Measurements from ENCODE around the gene APOC4.
A peak's percentile ranks its signal among the peaks of the same experiment; 100 is the strongest.

The APOC4 gene, protein sequence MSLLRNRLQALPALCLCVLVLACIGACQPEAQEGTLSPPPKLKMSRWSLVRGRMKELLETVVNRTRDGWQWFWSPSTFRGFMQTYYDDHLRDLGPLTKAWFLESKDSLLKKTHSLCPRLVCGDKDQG

DNA sequence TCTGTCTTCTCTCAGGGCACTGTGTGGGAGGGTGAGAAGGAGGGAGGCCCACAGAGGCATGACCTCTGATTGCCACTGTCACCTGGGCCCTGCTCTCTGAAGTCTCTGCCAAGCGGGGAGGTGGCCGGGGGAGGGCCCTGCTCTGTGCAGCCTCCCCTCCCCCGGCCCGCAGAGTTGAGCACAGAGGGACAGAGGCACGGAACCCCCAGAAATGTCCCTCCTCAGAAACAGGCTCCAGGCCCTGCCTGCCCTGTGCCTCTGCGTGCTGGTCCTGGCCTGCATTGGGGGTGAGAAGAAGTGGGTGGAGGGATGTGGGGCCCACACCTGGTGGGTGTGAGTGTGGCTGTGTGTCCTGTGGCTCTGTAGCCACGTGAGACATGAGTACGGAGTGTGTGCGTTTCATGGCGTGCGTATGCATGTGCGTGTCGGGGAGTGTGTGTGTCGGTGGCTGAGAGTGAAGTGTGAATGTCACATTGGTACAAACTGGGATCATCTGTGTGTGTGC is at the start of gene APOC4:
TSS of gene APOC4 (plus strand) at position 171 of the 505 bp plus-strand sequence. CDS start at position 212, 41 bp downstream.
- H3K9me3 Mint-ChIP-seq = no peaks in the 10 kb centered on the region
- no peak within 1 kb of the TSS for H3K4me3 Mint-ChIP-seq
- H3K36me3 Mint-ChIP-seq = no peaks in the 10 kb centered on the region

DNA sequence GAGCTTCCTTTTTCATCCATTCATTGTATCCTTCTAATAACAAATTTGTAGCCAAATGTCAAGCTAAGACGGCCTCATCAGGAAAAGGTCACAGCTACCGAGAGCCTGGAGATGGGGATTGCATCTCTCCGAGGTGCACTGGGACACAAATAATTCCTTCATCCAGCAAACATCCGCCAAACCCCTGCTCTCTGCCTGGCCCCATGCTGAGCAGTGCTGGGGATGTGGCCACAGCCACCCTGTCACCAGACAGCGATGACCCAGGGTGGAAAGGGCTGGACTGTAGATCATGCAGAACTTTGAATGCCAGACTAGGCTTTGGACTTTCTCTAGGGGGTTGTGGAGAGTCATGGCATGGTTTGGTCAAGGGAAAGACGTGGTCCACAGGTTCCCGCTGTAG is 49.1 kb upstream of the APOC4 start:
- H3K4me1 Mint-ChIP-seq = peaks cover 33% of the 10 kb centered on the region
- no peak for DNase-seq (ENCODE audit: low spot score in 2 of 2)
- peak overlapping the region; percentile 85 for H3K4me3 Mint-ChIP-seq
- H3K27ac Mint-ChIP-seq = no peak overlapping the region
- H3K36me3 Mint-ChIP-seq = peaks cover 24% of the 10 kb centered on the region
- no peaks in the 10 kb centered on the region for H3K27me3 Mint-ChIP-seq
- ATAC-seq (ENCODE audit: low read depth) = no peak
- no peaks in the 10 kb centered on the region for H3K9me3 Mint-ChIP-seq

More for the DNA sequence above, at the start of gene APOC4:
- Mint-ChIP-seq H3K27ac (no peak within 1 kb of the TSS), H3K4me1 (peaks cover 14% of the 10 kb centered on the region), H3K27me3 (no peaks in the 10 kb centered on the region)
- no peak for DNase-seq (ENCODE audit: low spot score in 2 of 2)
- no peak for ATAC-seq (ENCODE audit: low read depth)

DNA sequence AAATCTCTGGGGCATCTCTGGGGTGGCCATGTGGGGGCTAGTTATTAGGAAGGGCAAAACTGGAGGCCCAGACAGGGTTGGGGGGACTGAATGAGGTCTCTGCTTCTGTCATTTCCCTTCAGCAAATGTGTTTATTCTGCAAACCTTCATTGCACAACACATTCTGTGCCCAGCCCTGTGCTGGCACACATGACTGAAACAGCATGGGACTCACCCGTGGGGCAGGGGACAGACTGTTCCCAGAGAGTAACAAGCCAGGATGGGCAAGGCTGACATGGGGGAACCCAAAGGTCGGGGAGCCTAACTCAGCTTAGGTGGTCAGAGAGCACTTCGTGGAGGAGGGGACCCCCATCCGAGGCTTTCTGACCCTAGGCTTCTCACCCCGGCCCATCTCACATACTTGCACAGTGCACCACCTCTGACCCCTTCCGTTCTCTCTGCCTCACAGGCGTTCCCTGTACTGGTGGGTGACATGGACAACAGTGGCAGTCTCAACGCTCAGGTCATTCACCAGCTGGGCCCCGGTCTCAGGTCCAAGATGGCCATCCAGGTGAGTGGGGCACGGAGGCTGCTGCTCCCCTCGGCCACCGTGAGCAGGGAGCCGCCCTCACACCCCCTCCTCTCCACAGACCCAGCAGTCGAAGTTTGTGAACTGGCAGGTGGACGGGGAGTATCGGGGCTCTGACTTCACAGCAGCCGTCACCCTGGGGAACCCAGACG is 48.5 kb upstream of the APOC4 start:
- Mint-ChIP-seq H3K9me3 (no peaks in the 10 kb centered on the region), H3K27ac (no peak overlapping the region), H3K4me3 (no peak overlapping the region), H3K27me3 (no peaks in the 10 kb centered on the region), H3K4me1 (peaks cover 33% of the 10 kb centered on the region), H3K36me3 (peaks cover 24% of the 10 kb centered on the region)
- DNase-seq (ENCODE audit: low spot score in 2 of 2) (no peak), ATAC-seq (ENCODE audit: low read depth) (no peak)

DNA sequence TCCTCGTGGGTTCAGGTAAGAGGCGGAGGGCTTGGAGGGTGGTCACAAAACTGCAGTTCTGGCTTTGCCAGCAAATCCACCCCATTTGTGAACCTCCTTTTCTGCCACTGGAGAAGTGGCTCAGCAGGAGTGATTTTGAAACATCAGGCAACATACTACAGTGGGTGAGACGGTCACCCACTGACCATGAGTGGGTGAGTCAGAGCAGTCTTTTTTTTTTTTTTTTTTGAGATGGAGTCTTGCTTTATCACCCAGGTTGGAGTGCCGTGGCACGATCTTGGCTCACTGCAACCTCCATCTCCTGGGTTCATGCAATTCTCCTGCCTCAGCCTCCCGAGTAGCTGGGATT is 48.0 kb upstream of the APOC4 start:
- no peak overlapping the region for H3K4me3 Mint-ChIP-seq
- peaks cover 32% of the 10 kb centered on the region for H3K4me1 Mint-ChIP-seq
- H3K9me3 Mint-ChIP-seq = no peaks in the 10 kb centered on the region
- DNase-seq (ENCODE audit: low spot score in 2 of 2) (no peak), ATAC-seq (ENCODE audit: low read depth) (no peak)
- no peaks in the 10 kb centered on the region for H3K27me3 Mint-ChIP-seq
- no peak overlapping the region for H3K27ac Mint-ChIP-seq
- H3K36me3 Mint-ChIP-seq = peaks cover 24% of the 10 kb centered on the region

DNA sequence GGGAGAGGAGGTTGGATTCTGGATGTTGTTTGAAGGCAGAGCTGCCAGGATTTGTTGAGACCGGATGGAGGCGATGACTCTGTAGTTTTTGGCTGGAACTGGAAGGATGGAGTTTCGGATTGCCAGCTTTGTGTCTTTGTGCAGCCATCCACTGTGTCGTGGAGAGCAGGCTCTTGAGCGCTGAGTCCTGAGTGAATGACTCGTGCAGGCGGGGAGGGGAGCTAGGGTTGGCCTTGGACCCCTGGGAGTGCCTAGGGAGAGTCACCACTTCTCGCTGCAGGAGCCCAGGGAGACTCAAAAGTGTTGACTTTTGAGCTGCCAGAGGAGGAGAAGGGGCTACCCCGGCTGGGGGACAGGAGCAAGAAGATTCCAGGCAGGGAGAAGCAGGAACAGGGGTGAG is 47.1 kb upstream of the APOC4 start:
- H3K27me3 Mint-ChIP-seq = no peaks in the 10 kb centered on the region
- H3K4me1 Mint-ChIP-seq = peaks cover 30% of the 10 kb centered on the region
- H3K36me3 Mint-ChIP-seq = peaks cover 27% of the 10 kb centered on the region
- no peak for ATAC-seq (ENCODE audit: low read depth)
- no peaks in the 10 kb centered on the region for H3K9me3 Mint-ChIP-seq
- no peak for DNase-seq (ENCODE audit: low spot score in 2 of 2)
- H3K4me3 Mint-ChIP-seq = no peak overlapping the region
- no peak overlapping the region for H3K27ac Mint-ChIP-seq

DNA sequence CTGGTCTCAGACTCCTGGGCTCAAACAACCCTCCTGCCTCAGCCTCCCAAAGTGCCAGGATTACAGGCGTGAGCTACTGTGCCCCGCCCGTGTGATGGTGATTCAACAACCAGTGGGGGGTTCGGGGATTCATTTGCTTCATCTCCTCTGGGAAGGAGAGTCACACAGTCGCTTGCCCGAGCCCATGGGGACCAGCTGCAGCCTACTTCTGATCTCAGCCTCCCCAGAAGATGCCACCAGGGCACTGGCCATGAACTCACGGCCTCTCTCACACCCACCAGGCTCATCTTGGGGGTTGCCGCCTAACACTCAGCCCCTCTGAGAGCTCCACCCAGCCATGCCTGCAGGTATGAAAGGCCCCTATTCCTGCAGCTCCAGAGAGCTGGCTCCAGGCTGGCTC is 44.2 kb upstream of the APOC4 start:
- DNase-seq (ENCODE audit: low spot score in 2 of 2) (no peak), ATAC-seq (ENCODE audit: low read depth) (no peak)
- Mint-ChIP-seq H3K4me1 (peaks cover 13% of the 10 kb centered on the region), H3K4me3 (no peak overlapping the region), H3K27ac (no peak overlapping the region), H3K36me3 (peaks cover 30% of the 10 kb centered on the region), H3K9me3 (no peaks in the 10 kb centered on the region), H3K27me3 (no peaks in the 10 kb centered on the region)

DNA sequence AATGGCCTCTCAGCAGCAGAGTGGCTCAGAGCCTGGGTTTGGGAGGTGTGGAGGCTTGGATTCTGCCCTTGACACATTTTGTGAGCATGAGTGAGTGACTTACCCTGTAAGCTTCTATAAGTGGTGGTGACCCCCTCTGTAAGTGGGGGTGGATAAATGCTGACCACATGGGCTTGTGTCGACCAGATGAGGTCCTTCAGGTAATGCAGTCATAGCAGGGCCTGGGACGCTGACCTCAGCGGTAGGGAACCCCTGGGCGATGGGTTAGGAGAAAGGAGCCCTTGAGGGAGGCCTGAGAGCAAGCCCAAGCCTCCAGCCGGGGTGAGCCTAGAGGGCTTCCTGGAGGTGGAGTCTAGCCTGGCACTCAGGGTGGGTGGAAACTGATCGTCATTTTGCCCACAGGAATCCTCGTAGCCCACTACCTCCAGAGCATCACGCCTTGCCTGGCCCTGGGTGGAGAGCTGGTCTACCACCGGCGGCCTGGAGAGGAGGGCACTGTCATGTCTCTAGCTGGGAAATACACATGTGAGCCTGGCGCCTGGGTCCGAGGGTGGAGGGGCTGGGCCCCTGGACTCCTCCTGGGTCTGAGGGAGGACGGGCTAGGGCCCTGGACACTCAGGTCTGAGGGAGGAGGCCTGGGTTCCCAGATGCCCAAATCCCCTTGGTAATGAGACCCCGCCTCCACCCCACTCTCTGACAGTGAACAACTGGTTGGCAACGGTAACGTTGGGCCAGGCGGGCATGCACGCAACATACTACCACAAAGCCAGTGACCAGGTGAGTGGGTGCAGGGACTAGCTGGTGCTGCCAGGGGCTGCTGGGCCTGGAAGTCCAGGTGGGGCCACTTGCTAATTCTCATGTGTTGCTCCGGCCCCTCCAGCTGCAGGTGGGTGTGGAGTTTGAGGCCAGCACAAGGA is 41.5 kb upstream of the APOC4 start:
- Mint-ChIP-seq H3K9me3 (no peaks in the 10 kb centered on the region), H3K4me3 (no peak overlapping the region), H3K27me3 (peaks cover 2% of the 10 kb centered on the region), H3K4me1 (peaks cover 3% of the 10 kb centered on the region), H3K36me3 (peaks cover 17% of the 10 kb centered on the region), H3K27ac (no peak overlapping the region)
- DNase-seq (ENCODE audit: low spot score in 2 of 2) (no peak), ATAC-seq (ENCODE audit: low read depth) (no peak)

DNA sequence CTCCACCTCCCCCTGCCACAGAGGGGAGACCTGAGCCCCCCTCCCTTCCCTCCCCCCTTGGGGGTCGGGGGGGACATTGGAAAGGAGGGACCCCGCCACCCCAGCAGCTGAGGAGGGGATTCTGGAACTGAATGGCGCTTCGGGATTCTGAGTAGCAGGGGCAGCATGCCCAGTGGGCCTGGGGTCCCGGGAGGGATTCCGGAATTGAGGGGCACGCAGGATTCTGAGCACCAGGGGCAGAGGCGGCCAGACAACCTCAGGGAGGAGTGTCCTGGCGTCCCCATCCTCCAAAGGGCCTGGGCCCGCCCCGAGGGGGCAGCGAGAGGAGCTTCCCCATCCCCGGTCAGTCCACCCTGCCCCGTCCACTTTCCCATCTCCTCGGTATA is 38.8 kb upstream of the APOC4 start:
- Mint-ChIP-seq H3K27ac (no peak overlapping the region), H3K27me3 (peaks cover 10% of the 10 kb centered on the region)
- no peak for ATAC-seq (ENCODE audit: low read depth)

DNA sequence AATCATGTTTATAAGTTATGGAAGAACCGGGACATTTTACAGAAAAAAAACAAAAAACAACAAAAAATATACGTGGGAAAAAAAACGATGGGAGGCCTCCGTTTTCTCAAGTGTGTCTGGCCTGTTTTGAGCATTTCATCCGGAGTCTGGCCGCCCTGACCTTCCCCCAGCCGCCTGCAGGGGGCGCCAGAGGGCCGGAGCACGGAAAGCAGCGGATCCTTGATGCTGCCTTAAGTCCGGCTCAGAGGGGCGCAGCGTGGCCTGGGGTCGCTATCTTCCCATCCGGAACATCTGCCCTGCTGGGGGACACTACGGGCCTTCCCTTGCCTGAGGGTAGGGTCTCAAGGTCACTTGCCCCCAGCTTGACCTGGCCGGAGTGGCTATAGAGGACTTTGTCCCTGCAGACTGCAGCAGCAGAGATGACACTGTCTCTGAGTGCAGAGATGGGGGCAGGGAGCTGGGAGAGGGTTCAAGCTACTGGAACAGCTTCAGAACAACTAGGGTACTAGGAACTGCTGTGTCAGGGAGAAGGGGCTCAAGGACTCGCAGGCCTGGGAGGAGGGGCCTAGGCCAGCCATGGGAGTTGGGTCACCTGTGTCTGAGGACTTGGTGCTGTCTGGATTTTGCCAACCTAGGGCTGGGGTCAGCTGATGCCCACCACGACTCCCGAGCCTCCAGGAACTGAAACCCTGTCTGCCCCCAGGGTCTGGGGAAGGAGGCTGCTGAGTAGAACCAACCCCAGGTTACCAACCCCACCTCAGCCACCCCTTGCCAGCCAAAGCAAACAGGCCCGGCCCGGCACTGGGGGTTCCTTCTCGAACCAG is 38.2 kb upstream of the APOC4 start:
- Mint-ChIP-seq H3K36me3 (peaks cover 9% of the 10 kb centered on the region), H3K27ac (no peak overlapping the region), H3K4me1 (peaks cover 8% of the 10 kb centered on the region), H3K27me3 (peaks cover 11% of the 10 kb centered on the region), H3K4me3 (no peak overlapping the region), H3K9me3 (no peaks in the 10 kb centered on the region)
- peak; percentile 71 for ATAC-seq (ENCODE audit: low read depth)
- peak; percentile 83 to 93 for DNase-seq (ENCODE audit: low spot score in 2 of 2)

More for the DNA sequence above, 38.8 kb upstream of the APOC4 start:
- no peak for DNase-seq (ENCODE audit: low spot score in 2 of 2)
- Mint-ChIP-seq H3K4me1 (peaks cover 8% of the 10 kb centered on the region), H3K9me3 (no peaks in the 10 kb centered on the region), H3K36me3 (peaks cover 9% of the 10 kb centered on the region), H3K4me3 (no peak overlapping the region)

DNA sequence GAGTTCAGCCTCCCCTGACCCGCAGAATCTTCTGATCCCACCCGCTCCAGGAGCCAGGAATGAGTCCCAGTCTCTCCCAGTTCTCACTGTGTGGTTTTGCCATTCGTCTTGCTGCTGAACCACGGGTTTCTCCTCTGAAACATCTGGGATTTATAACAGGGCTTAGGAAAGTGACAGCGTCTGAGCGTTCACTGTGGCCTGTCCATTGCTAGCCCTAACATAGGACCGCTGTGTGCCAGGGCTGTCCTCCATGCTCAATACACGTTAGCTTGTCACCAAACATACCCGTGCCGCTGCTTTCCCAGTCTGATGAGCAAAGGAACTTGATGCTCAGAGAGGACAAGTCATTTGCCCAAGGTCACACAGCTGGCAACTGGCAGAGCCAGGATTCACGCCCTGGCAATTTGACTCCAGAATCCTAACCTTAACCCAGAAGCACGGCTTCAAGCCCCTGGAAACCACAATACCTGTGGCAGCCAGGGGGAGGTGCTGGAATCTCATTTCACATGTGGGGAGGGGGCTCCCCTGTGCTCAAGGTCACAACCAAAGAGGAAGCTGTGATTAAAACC is 37.5 kb upstream of the APOC4 start:
- peaks cover 9% of the 10 kb centered on the region for H3K36me3 Mint-ChIP-seq
- peaks cover 11% of the 10 kb centered on the region for H3K27me3 Mint-ChIP-seq
- DNase-seq (ENCODE audit: low spot score in 2 of 2) (no peak), ATAC-seq (ENCODE audit: low read depth) (no peak)
- no peak overlapping the region for H3K27ac Mint-ChIP-seq
- H3K4me1 Mint-ChIP-seq = peaks cover 8% of the 10 kb centered on the region
- H3K4me3 Mint-ChIP-seq = no peak overlapping the region
- H3K9me3 Mint-ChIP-seq = no peaks in the 10 kb centered on the region

DNA sequence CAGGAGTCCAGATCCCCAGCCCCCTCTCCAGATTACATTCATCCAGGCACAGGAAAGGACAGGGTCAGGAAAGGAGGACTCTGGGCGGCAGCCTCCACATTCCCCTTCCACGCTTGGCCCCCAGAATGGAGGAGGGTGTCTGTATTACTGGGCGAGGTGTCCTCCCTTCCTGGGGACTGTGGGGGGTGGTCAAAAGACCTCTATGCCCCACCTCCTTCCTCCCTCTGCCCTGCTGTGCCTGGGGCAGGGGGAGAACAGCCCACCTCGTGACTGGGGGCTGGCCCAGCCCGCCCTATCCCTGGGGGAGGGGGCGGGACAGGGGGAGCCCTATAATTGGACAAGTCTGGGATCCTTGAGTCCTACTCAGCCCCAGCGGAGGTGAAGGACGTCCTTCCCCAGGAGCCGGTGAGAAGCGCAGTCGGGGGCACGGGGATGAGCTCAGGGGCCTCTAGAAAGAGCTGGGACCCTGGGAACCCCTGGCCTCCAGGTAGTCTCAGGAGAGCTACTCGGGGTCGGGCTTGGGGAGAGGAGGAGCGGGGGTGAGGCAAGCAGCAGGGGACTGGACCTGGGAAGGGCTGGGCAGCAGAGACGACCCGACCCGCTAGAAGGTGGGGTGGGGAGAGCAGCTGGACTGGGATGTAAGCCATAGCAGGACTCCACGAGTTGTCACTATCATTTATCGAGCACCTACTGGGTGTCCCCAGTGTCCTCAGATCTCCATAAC is 36.4 kb upstream of the APOC4 start, which contains the start of gene APOE:
TSS of gene APOE (plus strand) at position 360 of the 724 bp plus-strand sequence. CDS start 829 bp downstream, outside the sequence.
- Mint-ChIP-seq H3K27ac (no peak within 1 kb of the TSS), H3K4me3 (no peak within 1 kb of the TSS), H3K27me3 (peaks cover 11% of the 10 kb centered on the region), H3K4me1 (peaks cover 8% of the 10 kb centered on the region), H3K9me3 (no peaks in the 10 kb centered on the region), H3K36me3 (peaks cover 4% of the 10 kb centered on the region)
- DNase-seq (ENCODE audit: low spot score in 2 of 2) (no peak), ATAC-seq (ENCODE audit: low read depth) (no peak)

DNA sequence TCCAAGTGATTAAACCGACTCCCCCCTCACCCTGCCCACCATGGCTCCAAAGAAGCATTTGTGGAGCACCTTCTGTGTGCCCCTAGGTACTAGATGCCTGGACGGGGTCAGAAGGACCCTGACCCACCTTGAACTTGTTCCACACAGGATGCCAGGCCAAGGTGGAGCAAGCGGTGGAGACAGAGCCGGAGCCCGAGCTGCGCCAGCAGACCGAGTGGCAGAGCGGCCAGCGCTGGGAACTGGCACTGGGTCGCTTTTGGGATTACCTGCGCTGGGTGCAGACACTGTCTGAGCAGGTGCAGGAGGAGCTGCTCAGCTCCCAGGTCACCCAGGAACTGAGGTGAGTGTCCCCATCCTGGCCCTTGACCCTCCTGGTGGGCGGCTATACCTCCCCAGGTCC is 34.4 kb upstream of the APOC4 start:
- H3K36me3 Mint-ChIP-seq = peaks cover 2% of the 10 kb centered on the region
- H3K9me3 Mint-ChIP-seq = no peaks in the 10 kb centered on the region
- peaks cover 8% of the 10 kb centered on the region for H3K4me1 Mint-ChIP-seq
- DNase-seq (ENCODE audit: low spot score in 2 of 2) = no peak
- H3K27ac Mint-ChIP-seq = no peak overlapping the region
- no peak overlapping the region for H3K4me3 Mint-ChIP-seq
- no peak for ATAC-seq (ENCODE audit: low read depth)
- peaks cover 17% of the 10 kb centered on the region for H3K27me3 Mint-ChIP-seq

All from memory B cell (primary cell).